ENCODE results near the gene CEP295NL. TPM values are rescaled to one million over a fixed set of nuclear protein-coding genes. Genes with fewer than 3 reads are reported as not detected.

Gene CEP295NL
- total and polyA plus RNA-seq, 2 of the 8 experiments (the other 6 are each of a cell fraction or from before 2014, with no cell fraction given): 0.06 to 2.0 TPM

- TF ChIP-seq CHD7 (IDR thresholded peaks at IDR 0.05; ENCODE audit: insufficient replicate concordance, low read length) (no peak), RXRA (IDR thresholded peaks at IDR 0.05; ENCODE audit: insufficient read depth, low read depth, low read length) (no peak), JUND (IDR thresholded peaks at IDR 0.05; ENCODE audit: low read length) (no peak), ZNF274 (IDR thresholded peaks at IDR 0.05; ENCODE audit: borderline replicate concordance, extremely low read depth, low read length) (no peak), KDM4A (IDR thresholded peaks at IDR 0.05; ENCODE audit: low read depth, low read length, severe bottlenecking) (no peak), SUZ12 (IDR thresholded peaks at IDR 0.05; ENCODE audit: low read length) (no peak), BCL11A (IDR thresholded peaks at IDR 0.05; ENCODE audit: low read depth in 2 of 2, low read length in 2 of 2) (no peak)
Observed at GRCh38 chr17:78892936-78893379, 10.0 kb downstream of the CEP295NL start (continued).

All from H1 (cell line).